Measurements from ENCODE around the gene CDH12.

GRCh38 chr5:22316294-22316693 is 536.9 kb downstream of the CDH12 start:
- TF ChIP-seq POLR2A (IDR thresholded peaks at IDR 0.05; ENCODE audit: low read length) (no peak), GATA1 (IDR thresholded peaks at IDR 0.05; ENCODE audit: low read depth, low read length) (no peak)

Measured in erythroblast (primary cell).